ENCODE results near the gene DYNC1I2.

GRCh38 chr2:171763602-171764001 is 76.3 kb downstream of the DYNC1I2 start:
- TF ChIP-seq CTCF (IDR thresholded peaks at IDR 0.05; ENCODE audit: extremely low read depth in 1 of 2, insufficient read depth in 1 of 2, low read depth in 1 of 2, low read length in 2 of 2) (no peak), POLR2A (IDR thresholded peaks at IDR 0.05; ENCODE audit: low read depth, low read length) (no peak), POLR2AphosphoS5 (IDR thresholded peaks at IDR 0.05; ENCODE audit: insufficient read depth, low read depth, low read length) (no peak), MYC (IDR thresholded peaks at IDR 0.05; ENCODE audit: low read depth, low read length) (no peak), EZH2 (IDR thresholded peaks at IDR 0.05; ENCODE audit: borderline replicate concordance, low read depth, low read length, severe bottlenecking) (no peak), JUN (IDR thresholded peaks at IDR 0.05; ENCODE audit: borderline replicate concordance, insufficient read depth, insufficient read length, low read depth) (no peak), MAX (IDR thresholded peaks at IDR 0.05; ENCODE audit: insufficient read depth, insufficient read length) (no peak), FOS (IDR thresholded peaks at IDR 0.05; ENCODE audit: borderline replicate concordance, insufficient read depth, low read length) (no peak)
